HG03045 (cell line): Measurements from ENCODE around the gene SKAP1.
"Not testable (repeated sequence)": the region's sequence is repeated elsewhere in the genome, so short reads cannot be mapped to it uniquely, and the experiment has no call there.

Source experiments
- ATAC-seq: cut with Tn5 transposase; IDR thresholded peaks from one replicate; pipeline ENCODE4 v1.9.1; 2021; ENCODE audit warnings: mild to moderate bottlenecking, moderate library complexity; ENCODE audit not compliant: unreplicated experiment

SKAP1 gene

GRCh38 chr17:48250059-48250458, 180.0 kb downstream of the SKAP1 start:
- ATAC-seq, result not testable (repeated sequence)

DNA sequence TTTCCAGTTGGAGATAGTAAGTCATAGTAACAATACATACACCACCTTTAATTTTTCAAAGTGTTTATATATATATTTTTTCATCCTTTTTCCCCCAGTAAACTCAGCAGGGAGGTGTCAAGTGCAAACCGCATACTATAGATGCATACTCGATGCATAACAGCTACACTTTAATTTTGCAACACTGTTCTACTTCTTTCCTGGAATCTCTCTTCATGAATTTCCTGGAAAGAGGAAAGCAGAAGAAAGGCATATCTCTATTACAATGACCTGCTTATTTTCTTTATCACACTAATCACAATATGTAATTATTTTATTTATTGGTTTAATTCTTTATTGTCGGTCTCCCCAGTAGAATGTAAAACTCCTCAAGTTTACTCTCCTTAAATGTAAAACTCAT, 182.4 kb downstream of the SKAP1 start:
- no peak for ATAC-seq

DNA sequence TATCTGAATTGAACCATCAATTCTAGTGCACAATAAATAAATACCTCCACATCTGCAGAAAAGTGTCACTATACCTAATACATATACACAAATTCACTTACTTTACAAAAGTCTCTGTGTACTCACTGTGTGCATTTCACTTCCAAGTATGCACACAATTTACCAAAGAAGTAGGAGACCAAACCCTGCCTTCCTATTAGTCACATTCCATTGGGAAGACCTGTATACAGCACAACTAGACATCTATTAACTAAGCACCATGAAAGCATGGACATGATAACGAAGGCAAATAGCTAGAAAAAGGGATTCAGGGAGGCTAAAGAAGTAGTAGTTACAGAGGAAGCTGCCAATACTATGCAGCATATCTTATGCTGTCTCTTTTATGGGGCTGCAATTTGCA, 183.0 kb downstream of the SKAP1 start:
- no peak for ATAC-seq

GRCh38 chr17:48246612-48247011, 183.4 kb downstream of the SKAP1 start:
- no peak for ATAC-seq

DNA sequence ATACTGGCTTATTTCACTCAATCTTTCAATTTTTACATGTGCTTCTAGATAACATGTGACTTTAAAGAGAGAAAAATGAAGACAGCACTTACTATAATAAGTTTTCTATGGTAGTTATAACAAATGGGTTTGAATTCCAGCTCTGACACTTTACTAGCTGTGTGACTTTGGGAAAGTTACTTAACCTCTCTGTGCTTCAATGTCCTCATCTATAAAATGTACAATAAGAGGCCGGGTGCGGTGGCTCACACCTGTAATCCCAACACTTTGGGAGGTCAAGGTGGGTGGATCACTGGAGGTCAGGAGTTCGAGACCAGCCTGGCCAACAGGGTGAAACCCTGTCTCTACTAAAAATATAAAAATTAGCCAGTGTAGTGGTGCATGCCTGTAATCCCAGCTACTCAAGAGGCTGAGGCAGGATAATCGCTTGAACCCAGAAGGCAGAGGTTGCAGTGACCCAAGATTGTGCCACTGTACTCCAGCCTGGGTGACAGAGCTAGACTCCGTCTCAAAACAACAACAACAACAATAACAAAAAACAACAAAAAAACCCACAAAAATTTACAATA, 184.5 kb downstream of the SKAP1 start:
- not testable (repeated sequence) for ATAC-seq

DNA sequence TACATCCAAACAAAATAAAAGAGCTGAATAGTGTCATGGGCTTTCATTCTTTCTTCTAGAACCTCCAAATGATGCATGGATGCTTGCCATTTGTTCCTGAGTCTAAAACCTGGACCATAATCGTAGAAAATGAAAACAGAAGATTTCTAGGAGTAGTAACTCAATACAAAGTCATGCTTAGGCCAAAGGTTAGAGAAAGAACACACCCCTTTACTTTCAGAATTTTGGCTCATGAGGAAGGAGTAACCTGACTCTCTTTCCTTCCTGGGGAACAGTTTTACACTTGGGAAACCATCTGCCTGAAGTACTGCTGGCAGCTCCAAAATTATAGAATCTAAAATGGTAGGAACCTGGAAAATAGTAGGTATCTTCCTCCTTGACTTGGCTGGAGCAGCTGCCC, 185.2 kb downstream of the SKAP1 start:
- no peak for ATAC-seq

- no peak for ATAC-seq
Measured at GRCh38 chr17:48244121-48244711, 185.8 kb downstream of the SKAP1 start.

DNA sequence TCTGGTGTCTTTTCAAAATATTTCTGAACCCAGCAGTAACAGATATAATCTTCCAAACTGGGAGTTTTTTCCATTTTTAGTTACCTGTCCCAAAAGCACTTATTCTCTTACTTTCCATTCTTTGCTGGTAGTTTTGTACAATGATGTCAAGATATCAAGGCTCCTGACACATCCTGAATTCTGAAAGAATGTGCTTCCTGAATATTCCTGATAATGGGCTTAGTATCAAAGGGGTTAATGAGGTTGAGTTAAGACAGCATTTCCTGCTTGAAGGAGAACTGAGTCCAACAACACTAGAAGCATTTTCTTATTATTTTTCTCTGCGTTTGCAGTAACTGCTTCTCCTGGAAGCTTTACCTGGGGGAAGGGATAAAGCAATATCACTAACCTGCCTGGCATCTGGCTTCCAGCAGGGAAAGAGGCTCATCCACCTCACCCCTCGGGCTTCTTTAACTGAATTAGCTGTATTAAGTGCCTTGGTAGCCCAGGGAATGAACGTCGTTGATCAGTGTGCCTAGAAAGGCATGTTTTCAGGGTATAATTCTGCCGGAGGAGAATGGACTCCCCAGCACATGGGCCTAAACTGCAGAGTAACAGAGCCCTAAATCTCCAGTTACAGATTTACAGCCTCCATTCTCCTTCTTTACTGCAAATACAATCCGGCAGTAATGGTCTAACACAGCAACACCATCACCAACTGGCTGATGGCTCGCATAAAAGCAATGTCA, 188.1 kb downstream of the SKAP1 start:
- ATAC-seq, result no peak

DNA sequence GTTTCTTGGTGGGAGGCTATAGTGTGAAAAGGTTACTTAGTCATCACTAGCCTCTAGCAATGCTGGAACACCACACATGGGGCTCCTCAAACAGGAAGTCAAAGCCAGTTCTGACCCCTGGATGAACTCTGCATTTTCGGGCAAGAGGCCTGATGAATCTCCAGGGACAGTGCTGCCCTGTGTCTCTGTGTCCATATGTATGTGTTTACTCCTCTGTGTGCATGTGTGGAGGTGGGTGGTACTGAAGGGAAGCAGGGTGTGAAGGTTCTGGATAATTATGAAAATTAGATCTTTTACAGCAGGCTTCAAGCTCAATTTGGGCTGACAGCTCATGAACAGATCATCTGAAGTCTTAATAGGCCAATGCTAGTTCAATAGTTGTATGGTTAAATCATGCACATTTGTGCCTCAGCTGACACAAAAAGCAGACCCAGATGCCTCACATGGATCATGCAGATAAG, 188.9 kb downstream of the SKAP1 start:
- ATAC-seq, result peak; percentile 62

- ATAC-seq, result no peak
Measured at GRCh38 chr17:48240562-48241130, 189.4 kb downstream of the SKAP1 start.

GRCh38 chr17:48240122-48240521, 189.9 kb downstream of the SKAP1 start:
- no peak for ATAC-seq

GRCh38 chr17:48239603-48239995, 190.4 kb downstream of the SKAP1 start:
- ATAC-seq, result no peak

DNA sequence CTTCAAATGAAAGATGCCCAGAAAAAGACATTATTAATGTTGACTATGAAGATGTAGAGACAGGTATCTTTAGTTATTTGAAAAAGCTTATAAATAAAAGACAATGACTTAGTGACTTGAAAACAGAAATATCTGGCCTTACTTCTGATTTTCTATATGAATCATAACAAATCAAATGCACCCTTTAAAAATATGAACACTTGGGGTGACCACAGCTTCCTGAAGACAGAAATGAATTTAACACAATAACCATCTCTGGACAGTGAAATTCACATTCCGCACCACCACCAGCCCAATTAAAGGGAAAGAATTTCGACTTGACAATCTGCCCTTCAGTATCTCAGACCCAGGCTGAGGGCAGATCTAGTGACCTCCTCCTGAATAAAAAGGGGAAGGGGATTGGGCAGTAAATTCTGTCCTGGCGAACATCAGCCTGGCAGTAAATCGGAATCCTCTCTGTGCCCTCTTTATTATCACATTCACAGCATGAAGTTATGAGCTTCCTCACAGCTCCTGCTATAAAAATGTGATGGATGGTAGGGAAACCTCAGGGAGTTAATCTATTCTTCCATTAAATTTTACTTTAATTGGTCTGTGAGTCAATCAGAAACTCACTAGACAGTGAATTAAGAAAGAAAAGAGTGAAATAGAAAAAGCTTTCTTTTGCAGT, 190.9 kb downstream of the SKAP1 start:
- no peak for ATAC-seq

DNA sequence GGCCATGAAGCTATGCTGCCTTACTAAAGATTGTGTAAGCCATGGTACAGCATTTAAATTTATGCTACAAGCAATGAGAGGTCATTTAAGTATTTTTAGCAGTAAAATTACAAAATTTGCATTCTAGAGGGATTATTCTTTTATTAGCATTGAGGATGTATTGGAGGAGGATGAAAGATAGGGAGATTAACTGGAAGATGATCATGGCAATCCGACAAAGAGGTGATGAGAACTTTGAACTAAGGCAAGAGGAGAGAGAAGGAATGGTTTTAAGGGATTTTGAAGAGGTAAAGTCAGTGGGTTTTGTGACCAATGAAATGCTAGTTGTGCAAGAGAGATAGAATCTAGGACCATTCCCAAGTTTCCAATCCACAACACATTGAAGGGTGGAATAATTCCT, 192.6 kb downstream of the SKAP1 start:
- no peak for ATAC-seq

GRCh38 chr17:48236681-48237134, 193.3 kb downstream of the SKAP1 start:
- ATAC-seq, result no peak

GRCh38 chr17:48234922-48235321, 195.1 kb downstream of the SKAP1 start:
- ATAC-seq, result no peak

- ATAC-seq, result no peak
Measured at GRCh38 chr17:48231995-48232959, 197.7 kb downstream of the SKAP1 start.

- no peak for ATAC-seq
Measured at GRCh38 chr17:48229936-48230335, 200.1 kb downstream of the SKAP1 start.

DNA sequence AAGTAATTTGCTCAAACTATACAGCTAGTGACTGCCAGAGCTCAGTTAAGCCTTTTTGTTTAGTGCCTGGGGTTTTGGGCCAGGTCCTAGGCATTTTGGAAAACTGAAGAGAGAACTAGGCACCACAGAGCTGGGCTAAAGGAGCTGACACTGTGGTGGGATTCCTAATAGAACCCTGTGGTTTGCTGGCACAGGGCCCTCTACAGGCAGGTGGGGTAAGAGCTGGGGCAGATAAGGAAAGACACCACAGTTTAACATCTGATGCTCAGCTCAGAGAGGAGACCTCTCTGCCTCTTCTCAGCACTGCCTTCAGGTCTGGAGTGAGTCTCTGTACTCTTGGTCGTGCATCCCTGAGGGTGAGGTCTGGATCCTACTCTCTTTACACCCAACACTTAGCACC, 201.3 kb downstream of the SKAP1 start:
- ATAC-seq, result no peak
